Measurements from ENCODE around the gene TRMT112.

TRMT112 gene

DNA sequence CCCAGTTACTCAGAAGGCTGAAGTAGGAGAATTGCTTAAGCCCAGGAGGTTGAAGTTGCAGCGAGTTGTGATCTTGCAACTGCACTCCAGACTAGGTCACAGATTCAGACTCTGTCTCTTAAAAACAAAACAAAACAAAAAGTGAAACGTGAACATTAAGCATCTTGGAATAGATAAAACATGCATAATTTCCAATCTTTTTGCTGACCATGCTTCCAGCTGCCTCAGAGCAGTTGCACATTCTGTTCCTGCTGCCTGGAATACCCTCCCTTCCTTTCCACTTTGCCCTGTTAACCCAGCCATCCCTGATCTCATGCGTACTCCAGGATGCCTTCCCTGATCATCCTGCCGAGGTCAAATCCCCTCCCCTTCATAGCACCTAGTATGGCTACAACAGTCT lies 21.9 kb upstream of the TRMT112 start:
- no peak overlapping the region for H3K9ac ChIP-seq
- no peaks in the 10 kb centered on the region for H3K79me2 ChIP-seq
- H3K4me1 ChIP-seq = no peaks in the 10 kb centered on the region
- no peak overlapping the region for H2AFZ ChIP-seq
- no peaks in the 10 kb centered on the region for H3K36me3 ChIP-seq (ENCODE audit: control insufficient read depth, insufficient read depth, low read length)
- H3K4me2 ChIP-seq (ENCODE audit: low read length) = no peak overlapping the region
- no peak overlapping the region for H3K27ac ChIP-seq
- no peaks in the 10 kb centered on the region for H3K27me3 ChIP-seq (ENCODE audit: control insufficient read depth, insufficient read depth, low read length)
- TF ChIP-seq CTCF (IDR thresholded peaks at IDR 0.05) = no peak
- H3K9me3 ChIP-seq (ENCODE audit: control insufficient read depth, low read length) = no peaks in the 10 kb centered on the region
- H3K4me3 ChIP-seq (ENCODE audit: low read depth, low read length) = no peak overlapping the region

GRCh38 chr11:64338716-64339115 lies 21.4 kb upstream of the TRMT112 start:
- H3K9ac ChIP-seq = no peak overlapping the region
- H3K79me2 ChIP-seq = no peaks in the 10 kb centered on the region
- no peak for TF ChIP-seq CTCF (IDR thresholded peaks at IDR 0.05)
- H3K4me3 ChIP-seq (ENCODE audit: low read depth, low read length) = no peak overlapping the region
- H3K4me1 ChIP-seq = no peaks in the 10 kb centered on the region
- no peaks in the 10 kb centered on the region for H3K9me3 ChIP-seq (ENCODE audit: control insufficient read depth, low read length)
- no peak overlapping the region for H3K4me2 ChIP-seq (ENCODE audit: low read length)
- no peaks in the 10 kb centered on the region for H3K27me3 ChIP-seq (ENCODE audit: control insufficient read depth, insufficient read depth, low read length)
- no peak overlapping the region for H2AFZ ChIP-seq
- H3K27ac ChIP-seq = no peak overlapping the region
- no peaks in the 10 kb centered on the region for H3K36me3 ChIP-seq (ENCODE audit: control insufficient read depth, insufficient read depth, low read length)

- Histone ChIP-seq H3K4me3 (ENCODE audit: low read depth, low read length) (no peak overlapping the region), H3K4me1 (no peaks in the 10 kb centered on the region), H3K27ac (no peak overlapping the region), H3K9ac (no peak overlapping the region), H3K27me3 (ENCODE audit: control insufficient read depth, insufficient read depth, low read length) (no peaks in the 10 kb centered on the region), H3K79me2 (no peaks in the 10 kb centered on the region), H3K4me2 (ENCODE audit: low read length) (no peak overlapping the region), H3K9me3 (ENCODE audit: control insufficient read depth, low read length) (no peaks in the 10 kb centered on the region), H2AFZ (no peak overlapping the region), H3K36me3 (ENCODE audit: control insufficient read depth, insufficient read depth, low read length) (no peaks in the 10 kb centered on the region)
- no peak for TF ChIP-seq CTCF (IDR thresholded peaks at IDR 0.05)
These were observed 20.3 kb upstream of the TRMT112 start for GRCh38 chr11:64337538-64338249.

- Histone ChIP-seq H3K4me3 (ENCODE audit: low read depth, low read length) (no peak overlapping the region), H3K36me3 (ENCODE audit: control insufficient read depth, insufficient read depth, low read length) (no peaks in the 10 kb centered on the region), H3K27ac (peak overlapping the region; percentile 32), H2AFZ (peak overlapping the region; percentile 33), H3K9me3 (ENCODE audit: control insufficient read depth, low read length) (no peaks in the 10 kb centered on the region), H3K9ac (no peak overlapping the region), H3K4me2 (ENCODE audit: low read length) (no peak overlapping the region), H3K4me1 (no peaks in the 10 kb centered on the region), H3K27me3 (ENCODE audit: control insufficient read depth, insufficient read depth, low read length) (no peaks in the 10 kb centered on the region), H3K79me2 (no peaks in the 10 kb centered on the region)
- no peak for TF ChIP-seq CTCF (IDR thresholded peaks at IDR 0.05)
These were observed 17.7 kb upstream of the TRMT112 start for GRCh38 chr11:64334764-64335735.
